ENCODE results near the gene DNAH9. TPM values are rescaled to one million over a fixed set of nuclear protein-coding genes. Genes with fewer than 3 reads are reported as not detected.

Gene DNAH9
- total and polyA plus RNA-seq, 2 of the 8 experiments (the other 6 are each of a cell fraction or from before 2014, with no cell fraction given): 0.21 to 0.86 TPM

DNA sequence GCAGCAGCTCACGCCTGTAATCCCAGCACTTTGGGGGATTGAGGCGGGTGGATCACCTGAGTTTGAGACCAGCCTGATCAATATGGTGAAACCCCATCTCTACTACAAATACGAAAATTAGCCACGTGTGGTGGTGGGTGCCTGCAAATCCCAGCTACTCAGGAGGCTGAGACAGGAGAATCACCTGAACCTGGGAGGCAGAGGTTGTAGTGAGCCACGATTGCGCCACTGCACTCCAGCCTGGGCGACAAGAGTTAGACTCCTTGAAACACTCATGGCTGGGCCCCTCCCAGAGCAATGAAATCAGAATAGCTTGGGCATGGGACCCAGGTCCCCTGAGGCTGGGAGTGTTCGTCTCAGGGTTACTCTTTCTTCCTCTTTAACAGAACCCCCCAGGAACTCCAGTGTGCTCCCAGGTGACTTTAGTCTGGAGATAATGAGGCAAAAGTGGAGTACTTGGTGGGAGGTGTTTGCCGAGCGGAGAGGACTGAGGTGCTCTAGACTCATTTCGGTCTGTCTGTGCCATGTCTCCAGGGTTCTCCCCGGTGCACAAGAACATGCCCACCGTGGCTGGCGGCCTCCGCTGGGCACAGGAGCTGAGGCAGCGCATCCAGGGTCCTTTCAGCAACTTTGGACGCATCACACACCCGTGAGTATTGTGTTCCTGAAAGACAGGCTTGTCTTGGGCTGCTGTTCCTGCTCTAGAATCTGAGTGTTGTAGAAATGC is 41.6 kb downstream of the DNAH9 start (continued):
- TF ChIP-seq, protein P1, sequence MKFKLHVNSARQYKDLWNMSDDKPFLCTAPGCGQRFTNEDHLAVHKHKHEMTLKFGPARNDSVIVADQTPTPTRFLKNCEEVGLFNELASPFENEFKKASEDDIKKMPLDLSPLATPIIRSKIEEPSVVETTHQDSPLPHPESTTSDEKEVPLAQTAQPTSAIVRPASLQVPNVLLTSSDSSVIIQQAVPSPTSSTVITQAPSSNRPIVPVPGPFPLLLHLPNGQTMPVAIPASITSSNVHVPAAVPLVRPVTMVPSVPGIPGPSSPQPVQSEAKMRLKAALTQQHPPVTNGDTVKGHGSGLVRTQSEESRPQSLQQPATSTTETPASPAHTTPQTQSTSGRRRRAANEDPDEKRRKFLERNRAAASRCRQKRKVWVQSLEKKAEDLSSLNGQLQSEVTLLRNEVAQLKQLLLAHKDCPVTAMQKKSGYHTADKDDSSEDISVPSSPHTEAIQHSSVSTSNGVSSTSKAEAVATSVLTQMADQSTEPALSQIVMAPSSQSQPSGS (IDR thresholded peaks at IDR 0.05; ENCODE audit: low read length): no peak
- no peak for TF ChIP-seq TAF1 (IDR thresholded peaks at IDR 0.05; ENCODE audit: low read depth, low read length)
- TF ChIP-seq RBBP5 (IDR thresholded peaks at IDR 0.05; ENCODE audit: borderline replicate concordance, low read depth, low read length): no peak
- TF ChIP-seq SAP30 (IDR thresholded peaks at IDR 0.05; ENCODE audit: insufficient read depth, insufficient replicate concordance, low read length): no peak
- TF ChIP-seq RNF2 (IDR thresholded peaks at IDR 0.05; ENCODE audit: borderline replicate concordance, low read depth, low read length, missing control alignments, poor library complexity, severe bottlenecking): no peak
- TF ChIP-seq POLR2A (IDR thresholded peaks at IDR 0.05; ENCODE audit: control extremely low read depth in 1 of 2, low read depth in 2 of 2, low read length in 2 of 2): no peak
- TF ChIP-seq NRF1 (IDR thresholded peaks at IDR 0.05; ENCODE audit: low read depth, low read length): no peak
- TF ChIP-seq SIN3A (conservative IDR thresholded peaks at IDR 0.05 in 1 of 2, IDR thresholded peaks at IDR 0.05 in 1 of 2; ENCODE audit: low read depth in 1 of 2, low read length in 2 of 2): no peak

Data from H1 (cell line).